IMR-90 (cell line): ENCODE data around the gene HIF1AN. TPM values are rescaled to one million over a fixed set of nuclear protein-coding genes. Genes with fewer than 3 reads are reported as not detected.

Experiments used
- ATAC-seq: fragments of 200-7000 bp; cut with Tn5 transposase; 2 replicates; pipeline ENCODE4 v1.9.1; 2020; ENCODE audit warnings: low read depth, mild to moderate bottlenecking, moderate library complexity
- BruUV-seq: library from RNA; stranded (reverse); fragments of 400-500 nt; replicated peaks from 2 replicates; lab custom pipeline; 2021; lab: Mats Ljungman, UMichigan
- CTCF ChIA-PET: fragments of 300-600 bp; formaldehyde crosslinking; extraction: SDS; loops from one replicate; lab custom pipeline; 2021; ENCODE audit warnings: antibody characterized with exemption; lab: Yijun Ruan, JAX
- POLR2A ChIA-PET: fragments of 300-600 bp; sonication (Branson Sonifier 250); formaldehyde crosslinking; loops from one replicate; lab custom pipeline; 2022; ENCODE audit warnings: antibody characterized with exemption; ENCODE audit not compliant: unreplicated experiment; lab: Charles Lee
- DNase-seq: peaks from one replicate; pipeline ENCODE4 v3.0.0; 2013
- H2AFZ ChIP-seq: replicated peaks from 2 replicates; pipeline ENCODE3; 2013; ENCODE audit warnings: low read length, mild to moderate bottlenecking; ENCODE audit not compliant: poor library complexity
- H2AK5ac ChIP-seq: 2 replicates; pipeline ENCODE4 v1.6.1; 2013; ENCODE audit warnings: low read depth, low read length, inconsistent platforms
- H2AK9ac ChIP-seq: replicated peaks from 2 replicates; pipeline ENCODE3; 2013; ENCODE audit warnings: mild to moderate bottlenecking, low read depth, low read length, moderate library complexity; ENCODE audit not compliant: poor library complexity
- H2BK120ac ChIP-seq: 2 replicates; pipeline ENCODE4 v1.6.1; 2013; ENCODE audit warnings: low read depth, low read length, inconsistent platforms
- H2BK15ac ChIP-seq: 3 replicates; pipeline ENCODE4 v1.6.1; 2013; ENCODE audit warnings: low read depth, low read length, inconsistent platforms
- H2BK20ac ChIP-seq: 2 replicates; pipeline ENCODE4 v1.6.1; 2013; ENCODE audit warnings: low read depth, mild to moderate bottlenecking, inconsistent platforms, low read length, moderate library complexity
- H2BK5ac ChIP-seq: 2 replicates; pipeline ENCODE4 v1.6.1; 2013; ENCODE audit warnings: mild to moderate bottlenecking, low read depth, low read length, inconsistent platforms; ENCODE audit not compliant: poor library complexity, severe bottlenecking
- H3K14ac ChIP-seq: replicated peaks from 2 replicates; pipeline ENCODE4 v1.6.1; 2013; ENCODE audit warnings: low read depth, low read length, inconsistent platforms
- H3K18ac ChIP-seq: 2 replicates; pipeline ENCODE4 v1.6.1; 2013; ENCODE audit warnings: low read depth, low read length, control low read depth
- H3K23ac ChIP-seq: 2 replicates; pipeline ENCODE4 v1.6.1; 2013; ENCODE audit warnings: low read depth, low read length, inconsistent platforms
- H3K27ac ChIP-seq: 2 replicates; pipeline ENCODE4 v1.5.1; 2013; ENCODE audit warnings: mild to moderate bottlenecking, control low read depth, low read length; ENCODE audit not compliant: insufficient read depth
- H3K27me3 ChIP-seq: 2 replicates; pipeline ENCODE4 v1.6.1; 2013; ENCODE audit warnings: low read length; ENCODE audit not compliant: control insufficient read depth, insufficient read depth
- H3K36me3 ChIP-seq: 2 replicates; pipeline ENCODE4 v1.6.1; 2013; ENCODE audit warnings: low read length, mixed read lengths; ENCODE audit not compliant: control insufficient read depth, insufficient read depth
- H3K4ac ChIP-seq: 2 replicates; pipeline ENCODE4 v1.6.1; 2013; ENCODE audit warnings: low read depth, low read length, inconsistent platforms
- H3K4me1 ChIP-seq: 2 replicates; pipeline ENCODE4 v1.6.1; 2013; ENCODE audit warnings: low read length, mixed read lengths; ENCODE audit not compliant: control insufficient read depth, insufficient read depth
- H3K4me2 ChIP-seq: 2 replicates; pipeline ENCODE4 v1.6.1; 2013; ENCODE audit warnings: low read depth, mild to moderate bottlenecking, control low read depth, low read length, moderate library complexity
- H3K4me3 ChIP-seq: 2 replicates; pipeline ENCODE4 v1.5.1; 2013; ENCODE audit warnings: low read depth, mild to moderate bottlenecking, control low read depth, low read length, moderate library complexity; ENCODE audit not compliant: insufficient read depth
- H3K56ac ChIP-seq: 2 replicates; pipeline ENCODE4 v1.6.1; 2013; ENCODE audit warnings: low read length, inconsistent platforms; ENCODE audit not compliant: insufficient read depth; ENCODE audit errors: extremely low read depth
- H3K79me1 ChIP-seq, 2 experiments: 2 replicates each; pipeline ENCODE4 v1.6.1; 2013; ENCODE audit warnings: low read length in 2 of 2, inconsistent platforms in 1 of 2, low read depth in 1 of 2
- H3K9ac ChIP-seq: 2 replicates; pipeline ENCODE4 v1.6.1; 2013; ENCODE audit warnings: low read depth, low read length, control low read depth
- H3K9me1 ChIP-seq: 2 replicates; pipeline ENCODE4 v1.6.1; 2013; ENCODE audit warnings: low read length, inconsistent platforms; ENCODE audit not compliant: insufficient read depth
- H3K9me3 ChIP-seq: 2 replicates; pipeline ENCODE4 v1.6.1; 2013; ENCODE audit warnings: low read length; ENCODE audit not compliant: control insufficient read depth, insufficient read depth
- H4K20me1 ChIP-seq: 2 replicates; pipeline ENCODE4 v1.6.1; 2013; ENCODE audit warnings: low read length, inconsistent platforms; ENCODE audit not compliant: insufficient read depth
- H4K5ac ChIP-seq: 2 replicates; pipeline ENCODE4 v1.6.1; 2013; ENCODE audit warnings: mild to moderate bottlenecking, low read depth, low read length, control low read depth
- H4K8ac ChIP-seq, 2 experiments: 2 replicates each; pipeline ENCODE4 v1.6.1; 2013; ENCODE audit warnings: low read depth in 2 of 2, low read length in 2 of 2, control low read depth in 1 of 2, inconsistent platforms in 1 of 2
- H4K91ac ChIP-seq: 2 replicates; pipeline ENCODE4 v1.6.1; 2013; ENCODE audit warnings: low read depth, low read length, inconsistent platforms; ENCODE audit not compliant: insufficient read depth
- BHLHE40 ChIP-seq: fragments of 150-350 bp; IDR thresholded peaks from 2 replicates; pipeline ENCODE4 v1.6.1; 2016; ENCODE audit warnings: mild to moderate bottlenecking, low read depth, low read length
- CEBPB ChIP-seq: IDR thresholded peaks from 2 replicates; pipeline ENCODE4 v1.6.1; 2012; ENCODE audit warnings: low read depth, low read length, improper control_type of control experiment
- CHD1 ChIP-seq: IDR thresholded peaks from 2 replicates; pipeline ENCODE4 v1.6.1; 2012; ENCODE audit warnings: low read depth, low read length, improper control_type of control experiment
- CTCF ChIP-seq: conservative IDR thresholded peaks from 2 replicates; pipeline ENCODE4 v1.5.1; 2012; ENCODE audit warnings: mild to moderate bottlenecking, low read depth, low read length, improper control_type of control experiment
- ELK1 ChIP-seq: fragments of 150-350 bp; IDR thresholded peaks from 2 replicates; pipeline ENCODE4 v1.6.1; 2016; ENCODE audit warnings: low read depth, mild to moderate bottlenecking, low read length, moderate library complexity, borderline replicate concordance
- FOS ChIP-seq: fragments of 150-350 bp; IDR thresholded peaks from 2 replicates; pipeline ENCODE4 v1.6.1; 2016; ENCODE audit warnings: low read depth, low read length
- MAFK ChIP-seq: IDR thresholded peaks from 2 replicates; pipeline ENCODE4 v1.6.1; 2012; ENCODE audit warnings: low read depth, low read length, improper control_type of control experiment
- MAZ ChIP-seq: IDR thresholded peaks from 2 replicates; pipeline ENCODE4 v1.6.1; 2012; ENCODE audit warnings: low read depth, mild to moderate bottlenecking, low read length, improper control_type of control experiment, moderate library complexity, borderline replicate concordance
- MXI1 ChIP-seq: IDR thresholded peaks from 2 replicates; pipeline ENCODE4 v1.6.1; 2012; ENCODE audit warnings: low read depth, mild to moderate bottlenecking, low read length, moderate library complexity, borderline replicate concordance
- NFE2L2 ChIP-seq: fragments of 150-350 bp; IDR thresholded peaks from 2 replicates; pipeline ENCODE4 v1.6.1; 2016; ENCODE audit warnings: low read depth, mild to moderate bottlenecking, low read length
- POLR2A ChIP-seq: IDR thresholded peaks from 2 replicates; pipeline ENCODE4 v1.6.1; 2012; ENCODE audit warnings: mild to moderate bottlenecking, low read depth, low read length
- RAD21 ChIP-seq: IDR thresholded peaks from 2 replicates; pipeline ENCODE4 v1.6.1; 2012; ENCODE audit warnings: low read length, improper control_type of control experiment
- RCOR1 ChIP-seq: IDR thresholded peaks from 2 replicates; pipeline ENCODE4 v1.6.1; 2012; ENCODE audit warnings: mild to moderate bottlenecking, low read length, improper control_type of control experiment; ENCODE audit not compliant: insufficient replicate concordance
- RFX5 ChIP-seq: IDR thresholded peaks from 2 replicates; pipeline ENCODE4 v1.8.0; 2012; ENCODE audit warnings: low read depth, mild to moderate bottlenecking, low read length, moderate library complexity
- SMC3 ChIP-seq: fragments of 150-350 bp; IDR thresholded peaks from 2 replicates; pipeline ENCODE4 v1.6.1; 2016; ENCODE audit warnings: low read depth, mild to moderate bottlenecking, antibody characterized with exemption, low read length, moderate library complexity
- WGBS, 2 experiments: methylation state at CpG; one replicate each; pipeline versions ENCODE4 v1.1.5 to v1.1.7; 2013; ENCODE audit warnings: missing lambda C conversion rate in 2 of 2; ENCODE audit not compliant: insufficient read length in 1 of 2; ENCODE audit errors: extremely low coverage in 2 of 2; 5-methylcytosine and 5-hydroxymethylcytosine counted together
- dilution Hi-C: fragments of 300-500 bp; cut with HindIII; formaldehyde crosslinking; loops from one replicate; pipeline ENCODE4 v1.14.3; 2018; ENCODE audit warnings: low sequenced_read_pairs; ENCODE audit not compliant: unreplicated experiment
- in situ Hi-C: fragments of 300-500 bp; cut with MboI; formaldehyde crosslinking; loops from 3 replicates; pipeline ENCODE4 v1.14.3; 2019; ENCODE audit warnings: low sequenced_read_pairs, inconsistent platforms, mixed read lengths
- intact Hi-C: fragments of 100-400 bp; cut with micrococcal nuclease; formaldehyde crosslinking; loops from 2 replicates; pipeline ENCODE4 v1.10.0; 2022
- polyA plus RNA-seq, 3 experiments: library from polyadenylated mRNA; depleted of rRNA; stranded (reverse); fragments of >200 nt; gene quantifications; 2 replicates each; pipeline ENCODE4 v1.2.3, GENCODE V29; 2012; ENCODE audit warnings: low replicate concordance in 1 of 3
- total RNA-seq: library from RNA; depleted of rRNA; stranded (reverse); fragments of >200 nt; gene quantifications from 2 replicates; pipeline ENCODE4 v1.2.3, GENCODE V29; 2012
- TF ChIP-seq, protein P1 (sequence below): fragments of 150-350 bp; IDR thresholded peaks from 2 replicates; pipeline ENCODE4 v1.6.1; 2017; ENCODE audit warnings: mild to moderate bottlenecking, antibody characterized with exemption, low read length, low read depth

The HIF1AN gene
- total and polyA plus RNA-seq, 2 of the 4 experiments (the other 2 are of a cell fraction) = 10.2 to 10.3 TPM

DNA sequence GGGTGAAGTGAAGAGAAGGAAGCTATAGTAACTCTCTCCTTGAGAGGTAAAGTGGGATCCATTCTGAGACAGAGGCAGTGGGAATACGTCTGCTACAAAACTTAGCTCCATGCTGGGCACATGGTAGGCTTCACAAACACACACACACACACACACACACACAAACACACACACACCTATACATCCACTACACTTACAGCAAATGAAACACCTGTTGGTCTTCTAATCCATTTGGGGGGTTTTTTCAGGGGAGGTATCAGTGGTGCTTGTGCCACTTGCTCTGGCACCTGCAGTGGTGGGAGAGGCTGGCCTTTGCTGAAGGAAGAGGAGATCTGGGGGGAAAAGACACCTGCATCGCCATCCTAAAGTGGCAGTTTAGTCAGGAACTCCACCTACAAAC, 30.6 kb upstream of the HIF1AN start:
- ChIA-PET CTCF (interaction anchor here (0.6 kb wide), 1 partner anchor 13 kb away, joined by 3 read pairs; no protein-coding TSS in a partner anchor), POLR2A (no interaction called here)
- Histone ChIP-seq H3K9me1 (peaks cover 3% of the 10 kb centered on the region; the same call in 1 of the 2 replicates), H3K23ac (no peak overlapping the region), H2BK20ac (no peak overlapping the region), H3K9ac (no peak overlapping the region), H3K4me3 (no peak overlapping the region), H3K79me1 (no peaks in the 10 kb centered on the region), H4K91ac (no peak overlapping the region), H3K4me1 (peaks cover 1% of the 10 kb centered on the region; the same call in 1 of the 2 replicates), H2AFZ (no peak overlapping the region), H3K9me3 (no peaks in the 10 kb centered on the region), H4K20me1 (no peaks in the 10 kb centered on the region), H2AK5ac (no peak overlapping the region), H4K5ac (no peak overlapping the region), H3K14ac (no peak overlapping the region), H2BK5ac (no peak overlapping the region), H3K4me2 (no peak overlapping the region), H3K36me3 (peaks cover 14% of the 10 kb centered on the region), H2AK9ac (no peak overlapping the region), H3K27me3 (no peaks in the 10 kb centered on the region), H3K4ac (no peak overlapping the region), H3K56ac (no peak overlapping the region), H2BK15ac (no peak overlapping the region), H4K8ac (no peak overlapping the region), H3K27ac (no peak overlapping the region), H2BK120ac (no peak overlapping the region), H3K18ac (no peak overlapping the region)
- ATAC-seq (no peak), DNase-seq (no peak)
- in situ Hi-C loops = loop anchor here (5.0 kb wide), 2 partner anchors 73 to 163 kb away; no protein-coding TSS in a partner anchor
- dilution Hi-C loops = no loop called here
- intact Hi-C loops = loop anchor here (10.0 kb wide), 1 partner anchor 200 kb away; no protein-coding TSS in a partner anchor
- TF ChIP-seq FOS (no peak), ELK1 (no peak), CTCF (no peak), MAFK (no peak), MAZ (no peak), NFE2L2 (no peak), BHLHE40 (no peak), RFX5 (no peak), CHD1 (no peak), RAD21 (no peak), CEBPB (no peak), RCOR1 (no peak), SMC3 (no peak), POLR2A (no peak), MXI1 (no peak)
- TF ChIP-seq, protein P1, sequence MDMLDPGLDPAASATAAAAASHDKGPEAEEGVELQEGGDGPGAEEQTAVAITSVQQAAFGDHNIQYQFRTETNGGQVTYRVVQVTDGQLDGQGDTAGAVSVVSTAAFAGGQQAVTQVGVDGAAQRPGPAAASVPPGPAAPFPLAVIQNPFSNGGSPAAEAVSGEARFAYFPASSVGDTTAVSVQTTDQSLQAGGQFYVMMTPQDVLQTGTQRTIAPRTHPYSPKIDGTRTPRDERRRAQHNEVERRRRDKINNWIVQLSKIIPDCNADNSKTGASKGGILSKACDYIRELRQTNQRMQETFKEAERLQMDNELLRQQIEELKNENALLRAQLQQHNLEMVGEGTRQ = no peak
- no TSS peak for BruUV-seq
- no CpG with 5 or more reads among the region's 2 CpGs for WGBS, 2 experiments
